ENCODE results near the gene RFTN1.

GRCh38 chr3:16329036-16329825 lies 184.3 kb downstream of the RFTN1 start:
- TF ChIP-seq CTCF (IDR thresholded peaks at IDR 0.05) (no peak), POLR2AphosphoS5 (IDR thresholded peaks at IDR 0.05) (no peak), POLR2A (IDR thresholded peaks at IDR 0.05) (no peak)

All from suprapubic skin (tissue), 4 donors.